GM18858 (cell line): ENCODE results near the gene TRAF6.

ENCODE experiments used
- ATAC-seq: cut with Tn5 transposase; IDR thresholded peaks from one replicate; pipeline ENCODE4 v1.9.1; 2021; ENCODE audit not compliant: unreplicated experiment

Gene TRAF6

GRCh38 chr11:36459046-36459445, 51.0 kb downstream of the TRAF6 start:
- ATAC-seq, result no peak

- no peak for ATAC-seq
Observed at GRCh38 chr11:36458129-36458915, 51.8 kb downstream of the TRAF6 start.

- ATAC-seq, result no peak
Observed at GRCh38 chr11:36456156-36456555, 53.9 kb downstream of the TRAF6 start.

- no peak for ATAC-seq
Observed at GRCh38 chr11:36455658-36456111, 54.4 kb downstream of the TRAF6 start.

- no peak for ATAC-seq
Observed at GRCh38 chr11:36454941-36455631, 55.0 kb downstream of the TRAF6 start.

- no peak for ATAC-seq
Observed at GRCh38 chr11:36454551-36454940, 55.5 kb downstream of the TRAF6 start.

- ATAC-seq, result no peak
Observed at GRCh38 chr11:36453678-36454077, 56.4 kb downstream of the TRAF6 start.

- no peak for ATAC-seq
Observed at GRCh38 chr11:36452961-36453360, 57.1 kb downstream of the TRAF6 start.

- ATAC-seq, result no peak
Observed at GRCh38 chr11:36452236-36452940, 57.7 kb downstream of the TRAF6 start.

- no peak for ATAC-seq
Observed at GRCh38 chr11:36451681-36452080, 58.4 kb downstream of the TRAF6 start.

GRCh38 chr11:36451045-36451444, 59.0 kb downstream of the TRAF6 start:
- ATAC-seq, result no peak

GRCh38 chr11:36450110-36450572, 59.9 kb downstream of the TRAF6 start:
- ATAC-seq, result peak; percentile 89

GRCh38 chr11:36449561-36450096, 60.4 kb downstream of the TRAF6 start:
- no peak for ATAC-seq

- no peak for ATAC-seq
Observed at GRCh38 chr11:36447947-36448346, 62.1 kb downstream of the TRAF6 start.

- no peak for ATAC-seq
Observed at GRCh38 chr11:36447514-36447913, 62.6 kb downstream of the TRAF6 start.

GRCh38 chr11:36446135-36446534, 63.9 kb downstream of the TRAF6 start:
- no peak for ATAC-seq

- no peak for ATAC-seq
Observed at GRCh38 chr11:36443661-36444060, 66.4 kb downstream of the TRAF6 start.

- ATAC-seq, result peak; percentile 98
Observed at GRCh38 chr11:36441610-36442208, 68.4 kb downstream of the TRAF6 start.

- no peak for ATAC-seq
Observed at GRCh38 chr11:36438126-36438525, 71.9 kb downstream of the TRAF6 start.

GRCh38 chr11:36437413-36437812, 72.7 kb downstream of the TRAF6 start:
- no peak for ATAC-seq
